Testis (tissue), 3 donors: ENCODE data around the gene RIPOR1. TPM values are rescaled to one million over a fixed set of nuclear protein-coding genes. Genes with fewer than 3 reads are reported as not detected.

ENCODE experiments used
- DNase-seq: peaks from one replicate; pipeline ENCODE4 v3.0.0-alpha.2; 2019
- H3K27ac ChIP-seq, 2 donors: fragments of 200-600 bp; sonication (generic); one replicate each; pipeline ENCODE4 v1.5.1; 2019
- H3K27me3 ChIP-seq: fragments of 200-600 bp; sonication (generic); one replicate; pipeline ENCODE4 v1.5.1; 2019
- H3K36me3 ChIP-seq: fragments of 200-600 bp; sonication (generic); one replicate; pipeline ENCODE4 v1.5.1; 2017; ENCODE audit warnings: low read depth; ENCODE audit errors: missing control alignments
- H3K4me1 ChIP-seq: fragments of 200-600 bp; sonication (generic); one replicate; pipeline ENCODE4 v1.5.1; 2019
- H3K4me3 ChIP-seq, 2 donors: fragments of 200-600 bp; sonication (generic); one replicate each; pipeline ENCODE4 v1.5.1; 2017 to 2019
- H3K9me3 ChIP-seq: fragments of 200-600 bp; sonication (generic); one replicate; pipeline ENCODE4 v1.5.1; 2017
- POLR2A ChIP-seq: fragments of 450-650 bp; IDR thresholded peaks from one replicate; pipeline ENCODE4 v1.6.1; 2017; ENCODE audit warnings: antibody characterized with exemption, mild to moderate bottlenecking, moderate library complexity
- WGBS, 2 donors: methylation state at CpG; one replicate each; pipeline ENCODE4 v1.1.5; 2018; 5-methylcytosine and 5-hydroxymethylcytosine counted together
- intact Hi-C: fragments of 100-400 bp; cut with DNase I; formaldehyde crosslinking; loops from one replicate; pipeline ENCODE4 v1.15.1; 2023; ENCODE audit warnings: low total_unique reads
- polyA plus RNA-seq: library from polyadenylated mRNA; stranded (reverse); fragments of 350-450 nt; fragmentation: Illumina TruSeq; extraction: RNeasy Lipid Tissue Mini Kit (QIAGEN cat#74804); gene quantifications from one replicate; pipeline ENCODE4 v1.2.3, GENCODE V29; 2014; ENCODE audit warnings: low read depth, low replicate concordance; ENCODE audit not compliant: insufficient read depth
- total RNA-seq, 2 donors: library from RNA; depleted of rRNA; stranded (reverse); fragments of >200 nt; gene quantifications; one replicate each; pipeline ENCODE4 v1.2.3, GENCODE V29; 2016
- TF ChIP-seq, protein P1 (sequence below), 3 experiments: fragments of 450-650 bp in 2 of 3; fragments of 200-600 bp in 1 of 3; sonication (generic) in 1 of 3; IDR thresholded peaks; one replicate each; pipeline ENCODE4 v1.5.1; 2016 to 2019; ENCODE audit warnings: antibody characterized with exemption in 3 of 3, mild to moderate bottlenecking in 2 of 3, moderate library complexity in 1 of 3

RIPOR1 gene
- total and polyA plus RNA-seq, 3 donors from 2014 or later, result 36.1 to 109 (median 79.4) TPM

DNA sequence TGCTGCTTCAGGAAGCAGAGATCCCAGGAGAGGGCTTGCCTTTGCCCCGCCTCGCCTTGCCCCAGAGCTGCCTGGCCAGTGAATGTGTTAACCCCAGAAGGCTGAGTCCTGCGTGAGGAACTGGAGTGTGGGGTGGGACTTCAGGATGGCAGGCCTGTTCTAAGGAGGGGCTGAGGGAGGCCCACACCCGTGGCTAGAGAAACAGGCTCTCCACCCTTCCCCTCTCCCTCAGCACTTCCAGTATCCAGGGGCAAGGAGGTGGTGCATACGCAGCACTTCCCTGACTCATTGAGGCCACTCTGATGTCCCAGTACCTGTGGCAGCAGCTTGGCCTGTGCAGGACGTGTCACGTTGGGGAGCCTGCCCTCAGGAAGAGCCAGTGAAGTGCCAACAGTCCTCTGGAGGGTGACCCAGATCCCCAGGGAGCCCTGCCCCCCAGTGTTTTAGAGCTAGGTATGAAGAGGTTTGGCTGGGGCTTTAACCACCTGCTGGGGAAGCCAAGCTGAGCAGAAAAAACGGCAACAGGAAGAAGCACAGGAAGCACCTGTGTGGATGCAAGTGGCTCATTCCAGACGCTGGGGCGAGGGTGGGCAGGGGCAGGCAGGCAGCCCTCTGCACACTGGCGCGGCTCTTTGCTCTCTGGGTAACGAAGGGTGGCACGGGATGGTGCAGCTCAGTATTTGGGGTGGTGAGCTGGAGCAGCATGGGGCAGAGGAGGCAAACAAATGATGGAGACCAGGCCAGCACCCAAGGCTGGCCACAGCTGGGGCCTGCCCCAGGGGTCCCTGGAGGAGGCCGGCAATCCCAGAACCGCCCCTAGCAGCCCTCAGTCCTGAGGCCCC, 19.0 kb downstream of the RIPOR1 start:
- DNase-seq, result no peak
- no peaks in the 10 kb centered on the region for H3K9me3 ChIP-seq
- H3K4me3 ChIP-seq, result no peak overlapping the region
- 63% methylated on average over 7 to 16 of the region's 16 CpGs for WGBS, 2 donors
- H3K27ac ChIP-seq, result no peak overlapping the region
- intact Hi-C loops, result loop anchor here (10.0 kb wide), 1 partner anchor 97 kb away; the partner anchor contains the start of gene CARMIL2
- H3K36me3 ChIP-seq, result no peaks in the 10 kb centered on the region
- H3K27me3 ChIP-seq, result no peaks in the 10 kb centered on the region
- H3K4me1 ChIP-seq, result peaks cover 15% of the 10 kb centered on the region
- TF ChIP-seq, protein P1, sequence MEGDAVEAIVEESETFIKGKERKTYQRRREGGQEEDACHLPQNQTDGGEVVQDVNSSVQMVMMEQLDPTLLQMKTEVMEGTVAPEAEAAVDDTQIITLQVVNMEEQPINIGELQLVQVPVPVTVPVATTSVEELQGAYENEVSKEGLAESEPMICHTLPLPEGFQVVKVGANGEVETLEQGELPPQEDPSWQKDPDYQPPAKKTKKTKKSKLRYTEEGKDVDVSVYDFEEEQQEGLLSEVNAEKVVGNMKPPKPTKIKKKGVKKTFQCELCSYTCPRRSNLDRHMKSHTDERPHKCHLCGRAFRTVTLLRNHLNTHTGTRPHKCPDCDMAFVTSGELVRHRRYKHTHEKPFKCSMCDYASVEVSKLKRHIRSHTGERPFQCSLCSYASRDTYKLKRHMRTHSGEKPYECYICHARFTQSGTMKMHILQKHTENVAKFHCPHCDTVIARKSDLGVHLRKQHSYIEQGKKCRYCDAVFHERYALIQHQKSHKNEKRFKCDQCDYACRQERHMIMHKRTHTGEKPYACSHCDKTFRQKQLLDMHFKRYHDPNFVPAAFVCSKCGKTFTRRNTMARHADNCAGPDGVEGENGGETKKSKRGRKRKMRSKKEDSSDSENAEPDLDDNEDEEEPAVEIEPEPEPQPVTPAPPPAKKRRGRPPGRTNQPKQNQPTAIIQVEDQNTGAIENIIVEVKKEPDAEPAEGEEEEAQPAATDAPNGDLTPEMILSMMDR (IDR thresholded peaks at IDR 0.05), result no peak
- TF ChIP-seq POLR2A, result no peak

DNA sequence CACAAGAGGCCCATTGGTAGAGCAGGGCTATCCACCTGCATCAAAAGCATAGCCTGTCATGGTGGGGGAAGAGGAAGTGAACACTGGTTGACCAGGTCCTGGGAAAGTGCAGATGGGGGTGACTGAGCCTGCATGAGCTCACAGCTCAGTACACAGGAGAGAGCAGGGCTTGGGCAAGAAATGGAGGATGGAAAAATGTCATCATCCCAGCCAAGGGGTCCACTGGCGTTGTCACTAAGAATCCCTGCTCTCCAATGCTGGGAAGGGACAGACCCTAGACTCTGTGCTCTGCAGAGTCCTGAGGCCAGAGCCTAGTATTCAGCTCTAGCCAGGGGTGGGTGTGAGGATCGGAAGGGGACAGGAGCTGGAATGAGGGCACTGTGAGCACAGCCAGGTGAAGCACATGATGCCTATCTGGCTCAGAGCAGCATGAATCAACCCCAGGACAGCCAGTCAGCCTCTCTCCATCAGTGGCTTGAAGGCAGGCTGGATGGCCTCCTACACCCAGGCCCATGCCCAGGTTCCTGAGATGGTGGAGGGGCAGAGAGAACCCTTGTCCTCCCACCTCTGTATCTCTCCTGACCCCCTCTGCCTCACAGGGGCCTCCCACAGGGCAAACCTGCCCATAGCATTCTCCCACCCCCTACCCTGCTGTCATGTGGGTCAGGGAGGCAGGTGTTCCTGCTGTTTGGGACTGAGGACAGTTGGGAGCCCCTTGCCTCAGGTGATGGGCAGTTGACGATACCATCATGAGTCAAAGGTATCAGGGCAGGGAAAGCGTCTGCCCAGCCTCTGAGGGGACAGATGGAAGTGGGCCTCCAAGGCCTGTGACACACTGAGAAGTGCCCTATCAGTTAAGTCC, 19.9 kb downstream of the RIPOR1 start:
- Histone ChIP-seq H3K4me3 (no peak overlapping the region), H3K4me1 (peaks cover 19% of the 10 kb centered on the region), H3K9me3 (no peaks in the 10 kb centered on the region), H3K27ac (no peak overlapping the region), H3K27me3 (no peaks in the 10 kb centered on the region), H3K36me3 (no peaks in the 10 kb centered on the region)
- 78 to 91% methylated on average over 4 of the region's 4 CpGs for WGBS, 2 donors
- DNase-seq, result no peak
- TF ChIP-seq, protein P1 (IDR thresholded peaks at IDR 0.05), result no peak
- TF ChIP-seq POLR2A, result no peak
- intact Hi-C loops, result loop anchor here (10.0 kb wide), 1 partner anchor 96 kb away; the partner anchor contains the start of gene CARMIL2

DNA sequence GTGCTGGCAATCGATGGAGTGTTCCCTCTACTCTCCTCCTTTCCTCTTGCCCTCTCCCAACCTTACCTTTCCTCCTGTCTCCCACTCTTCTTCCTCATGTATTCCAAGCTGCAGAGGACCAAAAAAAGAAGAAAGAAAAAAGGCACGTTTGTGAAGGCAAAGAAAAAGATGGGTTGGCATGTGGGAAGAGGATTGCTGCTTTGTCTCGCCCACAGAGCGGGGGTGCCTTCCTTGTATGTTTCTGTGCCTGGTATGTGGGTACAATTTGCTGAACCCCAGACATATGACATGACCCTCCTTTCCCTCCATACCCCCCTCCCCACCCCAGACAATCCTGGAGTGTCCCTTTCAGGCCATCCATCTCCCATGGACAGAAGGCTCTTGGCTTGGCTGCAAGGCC, 20.6 kb downstream of the RIPOR1 start:
- Histone ChIP-seq H3K27me3 (no peaks in the 10 kb centered on the region), H3K4me1 (peaks cover 19% of the 10 kb centered on the region), H3K36me3 (no peaks in the 10 kb centered on the region), H3K27ac (no peak overlapping the region), H3K9me3 (no peaks in the 10 kb centered on the region), H3K4me3 (no peak overlapping the region)
- intact Hi-C loops, result loop anchor here (10.0 kb wide), 1 partner anchor 96 kb away; the partner anchor contains the start of gene CARMIL2
- no peak for TF ChIP-seq POLR2A
- TF ChIP-seq, protein P1 (IDR thresholded peaks at IDR 0.05), result no peak
- WGBS, 2 donors, result 82 to 85% methylated on average over 4 of the region's 4 CpGs
- no peak for DNase-seq

DNA sequence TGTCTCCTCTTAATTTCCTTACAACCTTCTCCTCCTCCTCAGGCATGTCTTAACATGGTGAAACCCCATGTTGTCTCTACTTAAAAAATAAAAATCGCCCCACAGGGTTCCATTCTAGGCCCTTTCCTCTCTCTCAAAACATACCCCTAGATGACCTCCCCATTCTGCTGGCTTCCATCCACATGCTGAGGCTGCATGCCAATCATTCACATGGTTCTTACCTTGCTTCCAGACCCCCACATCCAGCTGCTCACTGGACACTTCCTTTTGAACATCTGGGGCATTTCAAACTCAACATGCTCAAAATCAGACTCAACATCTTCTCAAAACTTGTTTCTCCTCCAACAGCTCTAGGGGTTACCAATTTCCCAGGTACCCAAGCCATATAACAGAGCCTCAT, 21.3 kb downstream of the RIPOR1 start:
- WGBS, 2 donors, result 83 to 86% methylated on average over 1 of the region's 1 CpG
- Histone ChIP-seq H3K27me3 (no peaks in the 10 kb centered on the region), H3K27ac (no peak overlapping the region), H3K4me1 (peaks cover 19% of the 10 kb centered on the region), H3K36me3 (no peaks in the 10 kb centered on the region), H3K4me3 (no peak overlapping the region), H3K9me3 (no peaks in the 10 kb centered on the region)
- TF ChIP-seq, protein P1 (IDR thresholded peaks at IDR 0.05), result no peak
- no peak for TF ChIP-seq POLR2A
- intact Hi-C loops, result loop anchor here (10.0 kb wide), 1 partner anchor 95 kb away; the partner anchor contains the start of gene CARMIL2
- DNase-seq, result no peak
